Measurements from ENCODE around the gene KDM1B.
"Not testable (repeated sequence)": the region's sequence is repeated elsewhere in the genome, so short reads cannot be mapped to it uniquely, and the experiment has no call there.

Gene KDM1B

DNA sequence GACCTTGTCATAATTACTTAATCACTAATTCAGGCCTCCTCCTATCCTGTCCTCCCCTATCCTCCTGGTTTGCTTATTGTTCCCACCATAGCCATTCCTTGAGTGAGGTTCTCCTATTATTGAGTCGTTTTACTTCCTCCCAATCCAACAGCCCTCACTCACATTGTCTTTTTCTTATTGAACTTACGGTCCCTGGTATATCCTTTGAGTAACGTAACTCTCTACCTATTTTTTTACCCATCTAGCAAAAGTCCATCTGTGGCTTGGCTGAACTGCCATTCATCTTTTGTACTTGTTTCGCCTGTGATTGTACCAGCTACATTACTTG is 66.0 kb downstream of the KDM1B start:
- TF ChIP-seq, protein P1, sequence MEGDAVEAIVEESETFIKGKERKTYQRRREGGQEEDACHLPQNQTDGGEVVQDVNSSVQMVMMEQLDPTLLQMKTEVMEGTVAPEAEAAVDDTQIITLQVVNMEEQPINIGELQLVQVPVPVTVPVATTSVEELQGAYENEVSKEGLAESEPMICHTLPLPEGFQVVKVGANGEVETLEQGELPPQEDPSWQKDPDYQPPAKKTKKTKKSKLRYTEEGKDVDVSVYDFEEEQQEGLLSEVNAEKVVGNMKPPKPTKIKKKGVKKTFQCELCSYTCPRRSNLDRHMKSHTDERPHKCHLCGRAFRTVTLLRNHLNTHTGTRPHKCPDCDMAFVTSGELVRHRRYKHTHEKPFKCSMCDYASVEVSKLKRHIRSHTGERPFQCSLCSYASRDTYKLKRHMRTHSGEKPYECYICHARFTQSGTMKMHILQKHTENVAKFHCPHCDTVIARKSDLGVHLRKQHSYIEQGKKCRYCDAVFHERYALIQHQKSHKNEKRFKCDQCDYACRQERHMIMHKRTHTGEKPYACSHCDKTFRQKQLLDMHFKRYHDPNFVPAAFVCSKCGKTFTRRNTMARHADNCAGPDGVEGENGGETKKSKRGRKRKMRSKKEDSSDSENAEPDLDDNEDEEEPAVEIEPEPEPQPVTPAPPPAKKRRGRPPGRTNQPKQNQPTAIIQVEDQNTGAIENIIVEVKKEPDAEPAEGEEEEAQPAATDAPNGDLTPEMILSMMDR (IDR thresholded peaks at IDR 0.05; ENCODE audit: insufficient read depth, low read depth, low read length, missing control alignments), result no peak
- no peak overlapping the region for H3K4me3 ChIP-seq (ENCODE audit: low read length)
- DNase-seq (ENCODE audit: low read depth), result no peak

DNA sequence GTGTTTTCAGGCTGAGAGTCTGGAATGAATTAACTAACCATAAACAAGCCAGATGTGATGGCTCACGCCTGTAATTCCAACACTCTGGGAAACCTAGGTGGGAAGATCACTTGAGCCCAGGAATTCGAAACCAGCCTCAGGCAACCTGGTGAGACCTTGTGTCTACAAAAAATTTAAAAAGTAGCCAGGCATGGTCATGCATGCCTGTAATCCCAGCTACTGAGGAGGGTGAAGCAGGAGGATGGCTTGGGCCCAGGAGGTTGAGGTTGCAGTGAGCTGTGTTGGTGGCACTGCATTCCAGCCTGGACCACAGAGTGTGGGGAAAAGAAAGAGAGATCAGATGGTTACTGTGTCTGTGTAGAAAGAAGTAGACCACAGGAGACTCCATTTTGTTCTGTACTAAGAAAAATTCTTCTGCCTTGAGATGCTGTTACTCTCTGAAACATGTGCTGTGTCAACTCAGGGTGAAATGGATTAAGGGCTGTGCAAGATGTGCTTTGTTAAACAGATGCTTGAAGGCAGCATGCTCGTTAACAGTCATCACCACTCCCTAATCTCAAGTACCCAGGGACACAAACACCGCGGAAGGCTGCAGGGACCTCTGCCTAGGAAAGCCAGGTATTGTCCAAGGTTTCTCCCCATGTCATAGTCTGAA is 71.4 kb downstream of the KDM1B start:
- peak; percentile 16 for DNase-seq (ENCODE audit: low read depth)
- H3K4me3 ChIP-seq (ENCODE audit: low read length), result not testable (repeated sequence)

DNA sequence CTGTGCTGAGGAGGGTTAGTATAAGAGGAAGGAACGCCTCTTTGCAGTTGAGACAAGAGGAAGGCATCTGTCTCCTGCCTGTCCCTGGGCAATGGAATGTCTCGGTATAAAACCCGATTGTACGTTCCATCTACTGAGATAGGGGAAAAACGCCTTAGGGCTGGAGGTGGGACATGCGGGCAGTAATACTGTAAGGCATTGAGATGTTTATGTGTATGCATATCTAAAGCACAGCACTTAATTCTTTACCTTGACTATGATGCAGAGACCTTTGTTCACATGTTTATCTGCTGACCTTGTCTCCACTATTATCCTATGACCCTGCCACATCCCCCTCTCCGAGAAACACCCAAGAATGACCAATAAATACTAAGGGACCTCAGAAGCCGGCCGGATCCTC is 71.9 kb downstream of the KDM1B start:
- not testable (repeated sequence) for H3K4me3 ChIP-seq (ENCODE audit: low read length); DNase-seq (ENCODE audit: low read depth)

DNA sequence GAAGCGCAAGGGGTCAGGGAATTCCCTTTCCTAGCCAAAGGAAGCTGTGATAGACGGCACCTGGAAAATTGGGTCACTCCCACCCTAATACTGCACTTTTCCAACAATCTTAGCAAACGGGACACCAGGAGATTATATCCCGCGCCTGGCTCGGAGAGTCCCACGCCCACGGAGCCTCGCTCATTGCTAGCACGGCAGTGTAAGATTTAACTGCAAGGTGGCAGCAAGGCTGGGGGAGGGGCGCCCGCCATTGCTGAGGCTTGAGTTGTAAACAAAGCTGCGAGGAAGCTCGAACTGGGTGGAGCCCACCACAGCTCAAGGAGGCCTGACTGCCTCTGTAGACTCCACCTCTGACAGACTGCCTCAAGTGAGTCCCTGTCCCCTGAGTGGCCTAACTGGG is 73.4 kb downstream of the KDM1B start:
- not testable (repeated sequence) for H3K4me3 ChIP-seq (ENCODE audit: low read length); DNase-seq (ENCODE audit: low read depth)

DNA sequence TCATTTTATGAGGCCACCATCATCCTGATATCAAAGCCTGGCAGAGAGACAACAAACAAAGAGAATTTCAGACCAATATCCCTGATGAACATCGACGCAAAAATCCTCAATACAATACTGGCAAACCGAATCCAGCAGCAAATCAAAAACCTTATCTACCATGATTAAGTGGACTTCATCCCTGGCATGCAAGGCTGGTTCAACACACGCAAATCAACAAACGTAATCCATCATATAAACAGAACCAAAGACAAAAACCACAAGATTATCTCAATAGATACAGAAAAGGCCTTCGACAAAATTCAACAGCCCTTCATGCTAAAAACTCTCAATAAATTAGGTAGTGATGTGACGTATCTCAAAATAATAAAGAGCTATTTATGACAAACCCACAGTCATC is 76.6 kb downstream of the KDM1B start:
- H3K4me3 ChIP-seq (ENCODE audit: low read length); DNase-seq (ENCODE audit: low read depth): not testable (repeated sequence)

DNA sequence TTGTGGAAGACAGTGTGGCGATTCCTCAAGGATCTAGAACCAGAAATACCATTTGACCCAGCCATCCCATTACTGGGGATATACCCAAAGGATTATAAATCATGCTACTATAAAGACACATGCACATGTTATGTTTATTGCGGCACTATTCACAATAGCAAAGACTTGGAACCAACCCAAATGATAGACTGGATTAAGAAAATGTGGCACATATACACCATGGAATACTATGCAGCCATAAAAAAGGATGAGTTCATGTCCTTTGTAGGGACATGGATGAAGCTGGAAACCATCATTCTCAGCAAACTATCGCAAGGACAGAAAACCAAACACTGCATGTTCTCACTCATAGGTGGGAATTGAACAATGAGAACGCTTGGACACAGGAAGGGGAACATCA is 78.5 kb downstream of the KDM1B start:
- H3K4me3 ChIP-seq (ENCODE audit: low read length); DNase-seq (ENCODE audit: low read depth): not testable (repeated sequence)

DNA sequence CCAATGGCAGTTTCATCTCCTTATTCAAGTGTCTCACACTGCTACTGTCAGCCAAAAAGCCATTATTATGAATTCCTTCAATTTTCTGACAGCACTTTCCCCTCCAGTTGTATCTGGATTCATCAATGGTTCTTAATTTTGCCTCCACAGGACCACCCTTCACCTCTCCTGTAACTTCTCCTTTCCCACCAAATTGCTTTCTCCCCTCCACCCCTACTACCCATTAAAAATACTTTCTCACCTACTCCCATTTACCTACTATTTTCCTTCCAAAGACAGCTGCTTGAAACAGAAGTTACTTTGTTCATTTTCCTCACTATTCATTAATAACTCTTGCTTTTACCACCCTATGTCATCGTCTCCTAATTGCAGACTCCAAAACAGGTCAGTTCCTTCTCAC is 79.3 kb downstream of the KDM1B start:
- TF ChIP-seq, protein P1 (IDR thresholded peaks at IDR 0.05; ENCODE audit: insufficient read depth, low read depth, low read length, missing control alignments), result no peak
- no peak for DNase-seq (ENCODE audit: low read depth)
- no peak overlapping the region for H3K4me3 ChIP-seq (ENCODE audit: low read length)

DNA sequence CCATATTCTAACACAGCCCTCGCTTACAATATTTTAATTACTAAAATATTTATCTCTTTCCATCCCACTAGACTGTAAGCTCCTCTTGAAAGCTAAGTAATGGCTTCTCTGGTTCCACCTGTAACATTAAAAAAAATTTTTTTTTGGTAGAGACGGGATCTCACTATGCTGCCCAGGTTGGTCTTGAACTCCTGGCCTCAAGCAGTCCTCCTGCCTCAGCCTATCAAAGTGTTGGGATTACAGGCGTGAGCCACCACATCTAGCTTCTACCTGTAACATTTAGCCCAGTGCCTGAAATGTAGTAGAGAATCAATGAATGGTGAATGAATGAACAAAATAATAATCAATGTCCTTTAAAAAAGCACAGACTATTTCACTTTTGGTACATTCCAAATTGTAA is 80.3 kb downstream of the KDM1B start:
- TF ChIP-seq, protein P1 (IDR thresholded peaks at IDR 0.05; ENCODE audit: insufficient read depth, low read depth, low read length, missing control alignments), result no peak
- H3K4me3 ChIP-seq (ENCODE audit: low read length), result no peak overlapping the region
- DNase-seq (ENCODE audit: low read depth), result no peak

DNA sequence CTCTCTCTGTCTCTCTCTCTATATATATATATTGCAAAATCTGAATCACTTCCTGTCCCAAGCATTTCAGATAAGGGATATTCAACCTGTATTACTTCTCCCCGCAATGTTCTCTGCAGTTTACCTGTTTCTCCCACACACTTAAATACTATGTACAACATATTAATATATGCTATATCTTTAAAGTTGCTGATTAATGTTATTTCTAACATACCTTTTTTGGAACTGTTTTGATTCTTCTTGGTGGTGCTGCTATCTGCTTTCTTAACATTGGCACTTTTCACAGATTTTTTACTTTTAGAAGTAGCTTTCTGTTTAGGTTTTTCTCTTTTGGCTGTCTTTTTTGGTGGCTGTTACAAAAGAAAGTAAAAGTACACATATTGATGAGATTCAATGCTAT is 81.9 kb downstream of the KDM1B start:
- TF ChIP-seq, protein P1 (IDR thresholded peaks at IDR 0.05; ENCODE audit: insufficient read depth, low read depth, low read length, missing control alignments), result no peak
- no peak overlapping the region for H3K4me3 ChIP-seq (ENCODE audit: low read length)
- no peak for DNase-seq (ENCODE audit: low read depth)

DNA sequence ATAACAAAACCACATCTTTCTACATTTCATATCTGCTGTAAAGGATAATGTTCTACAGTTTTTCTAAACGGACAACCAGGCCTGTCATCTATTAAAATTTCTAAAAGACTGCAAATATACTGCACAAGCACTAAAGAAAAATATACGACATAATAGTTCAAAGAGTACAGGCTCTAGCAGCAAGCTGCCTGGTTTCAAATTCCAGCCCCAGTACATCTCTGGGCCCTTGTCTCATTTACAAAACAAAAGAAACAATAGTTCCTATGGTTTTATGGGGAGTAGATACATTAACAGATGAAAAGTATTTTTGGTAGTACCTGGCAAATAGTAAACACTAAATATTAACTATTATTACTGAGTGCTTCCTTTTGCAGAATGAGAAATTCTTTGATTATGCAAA is 85.0 kb downstream of the KDM1B start:
- DNase-seq (ENCODE audit: low read depth), result no peak
- TF ChIP-seq, protein P1 (IDR thresholded peaks at IDR 0.05; ENCODE audit: insufficient read depth, low read depth, low read length, missing control alignments), result no peak
- H3K4me3 ChIP-seq (ENCODE audit: low read length), result no peak overlapping the region
